Stimulated activated CD4-positive, alpha-beta T cell treated with anti-CD3 and anti-CD28 coated beads, Interleukin-1b, Interleukin-23, amount 100 ng/mL, for 1 hour (primary cell): ENCODE measurements around the gene LINGO3.

Experiments
- DNase-seq, 2 donors: peaks; one replicate each; pipeline ENCODE4 v3.0.0-alpha.2; 2020; ENCODE audit warnings: low read depth in 2 of 2

Gene LINGO3

GRCh38 chr19:2339644-2340310, 31.8 kb upstream of the LINGO3 start:
- no peak for DNase-seq

GRCh38 chr19:2338751-2339643, 31.0 kb upstream of the LINGO3 start:
- DNase-seq = no peak

GRCh38 chr19:2338055-2338615, 30.2 kb upstream of the LINGO3 start:
- no peak for DNase-seq

GRCh38 chr19:2337329-2337707, 29.4 kb upstream of the LINGO3 start:
- no peak for DNase-seq

GRCh38 chr19:2336528-2337328, 28.8 kb upstream of the LINGO3 start:
- DNase-seq = no peak

- DNase-seq = no peak
These were observed 27.9 kb upstream of the LINGO3 start for GRCh38 chr19:2335848-2336247.

- DNase-seq = no peak
These were observed 27.3 kb upstream of the LINGO3 start for GRCh38 chr19:2334986-2335846.

- no peak for DNase-seq
These were observed 26.5 kb upstream of the LINGO3 start for GRCh38 chr19:2334426-2334825.

GRCh38 chr19:2333807-2334211, 25.9 kb upstream of the LINGO3 start:
- DNase-seq = no peak

GRCh38 chr19:2333027-2333806, 25.3 kb upstream of the LINGO3 start:
- DNase-seq = no peak

GRCh38 chr19:2332341-2333026, 24.5 kb upstream of the LINGO3 start:
- no peak for DNase-seq

- no peak for DNase-seq
These were observed 23.8 kb upstream of the LINGO3 start for GRCh38 chr19:2331601-2332246.

GRCh38 chr19:2330632-2331284, 22.8 kb upstream of the LINGO3 start:
- DNase-seq = no peak

GRCh38 chr19:2330255-2330631, 22.3 kb upstream of the LINGO3 start:
- no peak for DNase-seq

GRCh38 chr19:2329501-2329916, 21.6 kb upstream of the LINGO3 start:
- no peak for DNase-seq

GRCh38 chr19:2329149-2329478, 21.2 kb upstream of the LINGO3 start:
- no peak for DNase-seq

GRCh38 chr19:2328401-2329148, 20.6 kb upstream of the LINGO3 start, which contains the start of the genes LSM7 and SPPL2B:
LSM7 (minus strand) TSS chr19:2328586; CDS start chr19:2328566, 20 bp downstream.
SPPL2B (plus strand) TSS chr19:2328684; CDS start chr19:2328710, 26 bp downstream.
- DNase-seq = peak; percentile 84 to 91
